GM12878 (cell line): ENCODE measurements around the gene NGDN. TPM values are rescaled to one million over a fixed set of nuclear protein-coding genes. Genes with fewer than 3 reads are reported as not detected.

Experiments
- BCL11A ChIP-seq: IDR thresholded peaks from 2 replicates; pipeline ENCODE4 v1.6.1; 2011; ENCODE audit warnings: low read depth, low read length
- CEBPB ChIP-seq, 2 experiments: fragments of 150-350 bp in 1 of 2; IDR thresholded peaks; 2 replicates each; pipeline ENCODE4 v1.6.1; 2012 to 2014; ENCODE audit warnings: low read depth in 2 of 2, low read length in 2 of 2, borderline replicate concordance in 1 of 2, inconsistent platforms in 1 of 2
- EZH2 ChIP-seq: IDR thresholded peaks from 2 replicates; pipeline ENCODE4 v1.6.1; 2012; ENCODE audit warnings: low read depth, mild to moderate bottlenecking, control low read depth, inconsistent platforms, low read length, borderline replicate concordance; ENCODE audit not compliant: control insufficient read depth
- FOXM1 ChIP-seq: IDR thresholded peaks from 2 replicates; pipeline ENCODE4 v1.6.1; 2012; ENCODE audit warnings: low read depth, mild to moderate bottlenecking, inconsistent platforms, low read length, moderate library complexity
- NBN ChIP-seq: fragments of 450-650 bp; IDR thresholded peaks from 2 replicates; pipeline ENCODE4 v1.6.1; 2016
- NR2F1 ChIP-seq: fragments of 450-650 bp; conservative IDR thresholded peaks from 2 replicates; pipeline ENCODE4 v1.6.1; 2017; ENCODE audit warnings: mild to moderate bottlenecking
- RB1 ChIP-seq: fragments of 450-650 bp; formaldehyde crosslinking; IDR thresholded peaks from 2 replicates; pipeline ENCODE4 v1.6.1; 2017; ENCODE audit warnings: mild to moderate bottlenecking, borderline replicate concordance
- RBBP5 ChIP-seq: fragments of 200-600 bp; sonication (generic); conservative IDR thresholded peaks from 2 replicates; pipeline ENCODE4 v1.6.1; 2016
- RUNX3 ChIP-seq: IDR thresholded peaks from 2 replicates; pipeline ENCODE4 v1.6.1; 2012; ENCODE audit warnings: low read length, inconsistent platforms
- SMAD5 ChIP-seq: IDR thresholded peaks from 2 replicates; pipeline ENCODE4 v1.6.1; 2016; ENCODE audit warnings: antibody characterized with exemption, low read depth
- SPI1 ChIP-seq: IDR thresholded peaks from 2 replicates; pipeline ENCODE4 v1.6.1; 2011; ENCODE audit warnings: low read depth, mild to moderate bottlenecking, low read length, moderate library complexity, borderline replicate concordance; ENCODE audit not compliant: insufficient read depth
- TCF12 ChIP-seq: IDR thresholded peaks from 2 replicates; pipeline ENCODE4 v1.6.1; 2011; ENCODE audit warnings: low read depth, mild to moderate bottlenecking, low read length
- ZNF207 ChIP-seq: fragments of 450-650 bp; IDR thresholded peaks from 2 replicates; pipeline ENCODE4 v1.6.1; 2014; ENCODE audit warnings: antibody characterized with exemption, mild to moderate bottlenecking, borderline replicate concordance
- ZNF384 ChIP-seq: IDR thresholded peaks from 2 replicates; pipeline ENCODE4 v1.6.1; 2012; ENCODE audit warnings: low read depth, mild to moderate bottlenecking, low read length, improper control_type of control experiment, borderline replicate concordance
- polyA plus RNA-seq, 11 experiments: library from polyadenylated mRNA; depleted of rRNA in 4 of 11; unstranded in 6 of 11; stranded (reverse) in 5 of 11; fragments of >200 nt; fragmentation: Nextera tagmentation in 4 of 11; fragmentation: Illumina TruSeq in 1 of 11; extraction: Ambion mirVana in 4 of 11; extraction: Trizol in 1 of 11; gene quantifications; 1 replicate in 1 of 11; 2 replicates in 10 of 11; pipeline versions ENCODE4 v1.2.1 to v1.2.3, GENCODE V29; 2011 to 2016; ENCODE audit warnings: inconsistent platforms in 2 of 11, missing spikeins in 2 of 11, low read depth in 1 of 11
- total RNA-seq, 4 experiments: library from RNA; depleted of rRNA in 3 of 4; stranded (reverse); fragments of >200 nt in 3 of 4; fragmentation: Illumina TruSeq in 1 of 4; extraction: Trizol in 1 of 4; gene quantifications; 2 replicates each; pipeline versions ENCODE4 v1.2.1 to v1.2.3, GENCODE V29; 2013 to 2021
- TF ChIP-seq, protein P1 (sequence below): fragments of 450-650 bp; formaldehyde crosslinking; IDR thresholded peaks from 2 replicates; pipeline ENCODE4 v1.4.0; 2022; ENCODE audit warnings: mild to moderate bottlenecking, moderate library complexity
- TF ChIP-seq, protein P2 (sequence below): fragments of 450-650 bp; IDR thresholded peaks from 2 replicates; pipeline ENCODE4 v1.6.1; 2017; ENCODE audit warnings: low read depth, mild to moderate bottlenecking, moderate library complexity
- TF ChIP-seq, protein P3 (sequence below): fragments of 150-350 bp; IDR thresholded peaks from 2 replicates; pipeline ENCODE4 v1.6.1; 2014; ENCODE audit warnings: mild to moderate bottlenecking, low read depth, low read length
- TF ChIP-seq, protein P4 (sequence below): fragments of 450-650 bp; IDR thresholded peaks from 2 replicates; pipeline ENCODE4 v1.6.1; 2016; ENCODE audit warnings: mild to moderate bottlenecking
- TF ChIP-seq, protein P5 (sequence below): IDR thresholded peaks from 2 replicates; pipeline ENCODE4 v1.6.1; 2011; ENCODE audit warnings: low read depth, mild to moderate bottlenecking, low read length, moderate library complexity, borderline replicate concordance; ENCODE audit errors: extremely low read depth

Gene NGDN
- total and polyA plus RNA-seq, 10 of the 15 experiments (the other 5 are each of a cell fraction or from before 2014, with no cell fraction given) = 40.4 to 163 (median 71.4) TPM

DNA sequence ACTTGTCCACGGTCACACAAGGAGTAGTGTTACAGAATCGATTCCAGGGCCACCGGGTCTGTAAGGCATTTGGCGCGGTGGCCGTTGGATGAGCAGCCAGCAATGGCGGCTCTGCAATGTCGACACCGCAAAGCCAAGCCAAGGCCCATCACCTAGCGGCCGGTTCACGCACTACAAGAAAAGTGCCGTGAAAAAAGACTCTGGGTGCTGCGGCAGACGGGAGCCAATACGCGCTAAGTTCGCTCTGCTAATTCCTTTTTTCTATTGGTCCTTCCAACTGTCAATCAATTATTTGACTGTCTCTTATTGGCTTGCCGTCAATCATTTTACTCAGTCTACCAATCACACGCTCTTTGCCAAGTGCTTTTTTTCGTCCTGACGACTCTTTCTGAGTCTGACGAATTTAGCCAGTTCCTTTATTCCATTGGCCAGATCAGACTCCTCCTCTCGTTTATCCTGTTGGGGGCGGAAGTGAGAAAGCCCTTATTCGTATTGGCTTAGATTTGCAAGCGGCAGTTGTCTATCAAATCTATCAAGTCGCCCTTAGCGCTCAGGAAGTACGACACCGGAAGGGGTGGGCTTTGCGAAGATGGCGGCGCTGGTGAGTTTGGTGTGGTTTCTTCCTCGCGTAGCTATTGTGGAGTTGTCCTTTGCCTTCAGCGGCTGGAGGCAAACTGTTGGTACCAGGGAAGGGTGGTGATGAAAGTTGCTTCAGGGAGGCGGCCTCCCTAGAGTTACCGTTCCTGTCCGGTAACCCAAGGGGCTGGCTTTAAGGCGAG lies at the start of gene NGDN (continued):
- TF ChIP-seq, protein P1, sequence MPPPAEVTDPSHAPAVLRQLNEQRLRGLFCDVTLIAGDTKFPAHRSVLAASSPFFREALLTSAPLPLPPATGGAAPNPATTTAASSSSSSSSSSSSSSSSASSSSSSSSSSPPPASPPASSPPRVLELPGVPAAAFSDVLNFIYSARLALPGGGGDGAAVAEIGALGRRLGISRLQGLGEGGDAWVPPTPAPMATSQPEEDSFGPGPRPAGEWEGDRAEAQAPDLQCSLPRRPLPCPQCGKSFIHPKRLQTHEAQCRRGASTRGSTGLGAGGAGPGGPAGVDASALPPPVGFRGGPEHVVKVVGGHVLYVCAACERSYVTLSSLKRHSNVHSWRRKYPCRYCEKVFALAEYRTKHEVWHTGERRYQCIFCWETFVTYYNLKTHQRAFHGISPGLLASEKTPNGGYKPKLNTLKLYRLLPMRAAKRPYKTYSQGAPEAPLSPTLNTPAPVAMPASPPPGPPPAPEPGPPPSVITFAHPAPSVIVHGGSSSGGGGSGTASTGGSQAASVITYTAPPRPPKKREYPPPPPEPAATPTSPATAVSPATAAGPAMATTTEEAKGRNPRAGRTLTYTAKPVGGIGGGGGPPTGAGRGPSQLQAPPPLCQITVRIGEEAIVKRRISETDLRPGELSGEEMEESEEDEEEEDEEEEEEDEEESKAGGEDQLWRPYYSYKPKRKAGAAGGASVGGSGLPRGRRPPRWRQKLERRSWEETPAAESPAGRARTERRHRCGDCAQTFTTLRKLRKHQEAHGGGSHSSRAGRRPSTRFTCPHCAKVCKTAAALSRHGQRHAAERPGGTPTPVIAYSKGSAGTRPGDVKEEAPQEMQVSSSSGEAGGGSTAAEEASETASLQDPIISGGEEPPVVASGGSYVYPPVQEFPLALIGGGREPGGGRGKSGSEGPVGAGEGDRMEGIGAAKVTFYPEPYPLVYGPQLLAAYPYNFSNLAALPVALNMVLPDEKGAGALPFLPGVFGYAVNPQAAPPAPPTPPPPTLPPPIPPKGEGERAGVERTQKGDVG (CRISPR knock-in tag) = no peak
- TF ChIP-seq SMAD5 (no peak), BCL11A (no peak), NR2F1 (0 out of 2 replicates have a peak, but pooled peaks have one; percentile 2), NBN (peak; percentile 74; the same call in 1 of the 2 replicates), RB1 (peak; percentile 82; the same call in 1 of the 2 replicates), ZNF207 (peak; percentile 81; the same call in 1 of the 2 replicates), RBBP5 (no peak), ZNF384 (peak; percentile 90), EZH2 (no peak), RUNX3 (peak; percentile 77), CEBPB (IDR thresholded peaks at IDR 0.05; ENCODE audit: borderline replicate concordance in 1 of 2, low read depth in 2 of 2, low read length in 2 of 2) (no peak), TCF12 (no peak), FOXM1 (peak; percentile 57; the same call in 1 of the 2 replicates), SPI1 (peak; percentile 80)
- TF ChIP-seq, protein P2, sequence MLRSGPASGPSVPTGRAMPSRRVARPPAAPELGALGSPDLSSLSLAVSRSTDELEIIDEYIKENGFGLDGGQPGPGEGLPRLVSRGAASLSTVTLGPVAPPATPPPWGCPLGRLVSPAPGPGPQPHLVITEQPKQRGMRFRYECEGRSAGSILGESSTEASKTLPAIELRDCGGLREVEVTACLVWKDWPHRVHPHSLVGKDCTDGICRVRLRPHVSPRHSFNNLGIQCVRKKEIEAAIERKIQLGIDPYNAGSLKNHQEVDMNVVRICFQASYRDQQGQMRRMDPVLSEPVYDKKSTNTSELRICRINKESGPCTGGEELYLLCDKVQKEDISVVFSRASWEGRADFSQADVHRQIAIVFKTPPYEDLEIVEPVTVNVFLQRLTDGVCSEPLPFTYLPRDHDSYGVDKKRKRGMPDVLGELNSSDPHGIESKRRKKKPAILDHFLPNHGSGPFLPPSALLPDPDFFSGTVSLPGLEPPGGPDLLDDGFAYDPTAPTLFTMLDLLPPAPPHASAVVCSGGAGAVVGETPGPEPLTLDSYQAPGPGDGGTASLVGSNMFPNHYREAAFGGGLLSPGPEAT = peak; percentile 100
- TF ChIP-seq, protein P3, sequence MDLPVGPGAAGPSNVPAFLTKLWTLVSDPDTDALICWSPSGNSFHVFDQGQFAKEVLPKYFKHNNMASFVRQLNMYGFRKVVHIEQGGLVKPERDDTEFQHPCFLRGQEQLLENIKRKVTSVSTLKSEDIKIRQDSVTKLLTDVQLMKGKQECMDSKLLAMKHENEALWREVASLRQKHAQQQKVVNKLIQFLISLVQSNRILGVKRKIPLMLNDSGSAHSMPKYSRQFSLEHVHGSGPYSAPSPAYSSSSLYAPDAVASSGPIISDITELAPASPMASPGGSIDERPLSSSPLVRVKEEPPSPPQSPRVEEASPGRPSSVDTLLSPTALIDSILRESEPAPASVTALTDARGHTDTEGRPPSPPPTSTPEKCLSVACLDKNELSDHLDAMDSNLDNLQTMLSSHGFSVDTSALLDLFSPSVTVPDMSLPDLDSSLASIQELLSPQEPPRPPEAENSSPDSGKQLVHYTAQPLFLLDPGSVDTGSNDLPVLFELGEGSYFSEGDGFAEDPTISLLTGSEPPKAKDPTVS = no peak
- TF ChIP-seq, protein P4, sequence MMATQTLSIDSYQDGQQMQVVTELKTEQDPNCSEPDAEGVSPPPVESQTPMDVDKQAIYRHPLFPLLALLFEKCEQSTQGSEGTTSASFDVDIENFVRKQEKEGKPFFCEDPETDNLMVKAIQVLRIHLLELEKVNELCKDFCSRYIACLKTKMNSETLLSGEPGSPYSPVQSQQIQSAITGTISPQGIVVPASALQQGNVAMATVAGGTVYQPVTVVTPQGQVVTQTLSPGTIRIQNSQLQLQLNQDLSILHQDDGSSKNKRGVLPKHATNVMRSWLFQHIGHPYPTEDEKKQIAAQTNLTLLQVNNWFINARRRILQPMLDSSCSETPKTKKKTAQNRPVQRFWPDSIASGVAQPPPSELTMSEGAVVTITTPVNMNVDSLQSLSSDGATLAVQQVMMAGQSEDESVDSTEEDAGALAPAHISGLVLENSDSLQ = peak; percentile 100
- TF ChIP-seq, protein P5, sequence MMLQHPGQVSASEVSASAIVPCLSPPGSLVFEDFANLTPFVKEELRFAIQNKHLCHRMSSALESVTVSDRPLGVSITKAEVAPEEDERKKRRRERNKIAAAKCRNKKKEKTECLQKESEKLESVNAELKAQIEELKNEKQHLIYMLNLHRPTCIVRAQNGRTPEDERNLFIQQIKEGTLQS = peak; percentile 55; the same call in 1 of the 2 replicates
